Mucosa of descending colon (tissue), 3 donors: ENCODE results near the gene PLSCR3. TPM values are rescaled to one million over a fixed set of nuclear protein-coding genes. Genes with fewer than 3 reads are reported as not detected.

Experiments
- ATAC-seq: fragments of 200-7000 bp; cut with Tn5 transposase; one replicate; pipeline ENCODE4 v1.9.1; 2020; ENCODE audit warnings: mild to moderate bottlenecking, moderate library complexity
- DNase-seq, 3 donors: peaks; one replicate each; pipeline ENCODE4 v3.0.0-alpha.2; 2020
- H3K36me3 ChIP-seq: fragments of 200-600 bp; one replicate; pipeline ENCODE4 v1.8.0; 2021; ENCODE audit warnings: low read depth, mild to moderate bottlenecking
- H3K4me1 ChIP-seq: fragments of 200-600 bp; one replicate; pipeline ENCODE4 v1.8.0; 2021; ENCODE audit warnings: low read depth, mild to moderate bottlenecking
- H3K4me3 ChIP-seq: fragments of 200-600 bp; one replicate; pipeline ENCODE4 v1.8.0; 2021; ENCODE audit warnings: mild to moderate bottlenecking
- H3K9me3 ChIP-seq: fragments of 200-600 bp; one replicate; pipeline ENCODE4 v1.8.0; 2021; ENCODE audit warnings: mild to moderate bottlenecking
- intact Hi-C, 2 donors: fragments of 100-400 bp; cut with DNase I in 1 of 2; cut with micrococcal nuclease in 1 of 2; formaldehyde crosslinking; loops; one replicate each; pipeline versions ENCODE4 v1.11.0 to v1.11.1; 2022; cut with DNase I, micrococcal nuclease
- total RNA-seq, 3 donors: library from RNA; stranded (reverse); fragmentation: NEBNext Ultra II Directional in 2 of 3; extraction: Animal tissue kit (Norgen Biotek cat#: 25700) in 2 of 3; gene quantifications; one replicate each; pipeline versions ENCODE4 v1.2.1 to v1.2.4, GENCODE V29; 2021 to 2023
- TF ChIP-seq, protein P1 (sequence below): fragments of 200-600 bp; IDR thresholded peaks from one replicate; pipeline ENCODE4 v1.8.0; 2022; ENCODE audit warnings: antibody characterized with exemption, mild to moderate bottlenecking
- donor health status: DM: no; HTN: no; CAD: no; lungs with moderate emphysema.
- donor health status: DM: no; HTN: no; CAD: no.
- donor health status: DM: no; HTN: yes; CAD: no.

Gene PLSCR3
- total RNA-seq, 3 donors from 2014 or later = 5.5 to 21.6 (median 16.4) TPM

DNA sequence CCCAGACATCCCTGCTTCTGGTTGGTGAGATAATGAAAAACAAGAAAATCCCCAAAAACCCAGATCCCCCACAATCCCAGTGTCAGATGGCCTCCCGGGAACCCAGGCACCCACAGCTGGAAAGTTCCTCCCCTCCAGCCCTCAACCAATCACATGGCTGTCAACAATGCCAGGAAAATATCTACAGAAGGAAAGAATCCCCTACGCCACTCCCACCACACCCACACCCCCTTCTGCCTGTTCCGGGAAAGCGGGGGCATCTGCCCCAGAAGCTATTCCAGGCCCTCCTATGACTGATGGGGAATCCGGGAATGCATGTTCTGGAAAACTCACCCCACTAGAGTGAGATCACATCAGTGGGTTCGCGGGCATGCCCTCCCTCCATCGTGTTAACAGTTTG is 37.6 kb downstream of the PLSCR3 start:
- Histone ChIP-seq H3K36me3 (no peaks in the 10 kb centered on the region), H3K4me1 (peaks cover 19% of the 10 kb centered on the region), H3K9me3 (no peaks in the 10 kb centered on the region), H3K4me3 (no peak overlapping the region)
- TF ChIP-seq, protein P1, sequence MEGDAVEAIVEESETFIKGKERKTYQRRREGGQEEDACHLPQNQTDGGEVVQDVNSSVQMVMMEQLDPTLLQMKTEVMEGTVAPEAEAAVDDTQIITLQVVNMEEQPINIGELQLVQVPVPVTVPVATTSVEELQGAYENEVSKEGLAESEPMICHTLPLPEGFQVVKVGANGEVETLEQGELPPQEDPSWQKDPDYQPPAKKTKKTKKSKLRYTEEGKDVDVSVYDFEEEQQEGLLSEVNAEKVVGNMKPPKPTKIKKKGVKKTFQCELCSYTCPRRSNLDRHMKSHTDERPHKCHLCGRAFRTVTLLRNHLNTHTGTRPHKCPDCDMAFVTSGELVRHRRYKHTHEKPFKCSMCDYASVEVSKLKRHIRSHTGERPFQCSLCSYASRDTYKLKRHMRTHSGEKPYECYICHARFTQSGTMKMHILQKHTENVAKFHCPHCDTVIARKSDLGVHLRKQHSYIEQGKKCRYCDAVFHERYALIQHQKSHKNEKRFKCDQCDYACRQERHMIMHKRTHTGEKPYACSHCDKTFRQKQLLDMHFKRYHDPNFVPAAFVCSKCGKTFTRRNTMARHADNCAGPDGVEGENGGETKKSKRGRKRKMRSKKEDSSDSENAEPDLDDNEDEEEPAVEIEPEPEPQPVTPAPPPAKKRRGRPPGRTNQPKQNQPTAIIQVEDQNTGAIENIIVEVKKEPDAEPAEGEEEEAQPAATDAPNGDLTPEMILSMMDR = no peak
- peak in 2 of 3 donors; percentile 12 to 61 for DNase-seq
- intact Hi-C loops = no loop called here
- no peak for ATAC-seq

DNA sequence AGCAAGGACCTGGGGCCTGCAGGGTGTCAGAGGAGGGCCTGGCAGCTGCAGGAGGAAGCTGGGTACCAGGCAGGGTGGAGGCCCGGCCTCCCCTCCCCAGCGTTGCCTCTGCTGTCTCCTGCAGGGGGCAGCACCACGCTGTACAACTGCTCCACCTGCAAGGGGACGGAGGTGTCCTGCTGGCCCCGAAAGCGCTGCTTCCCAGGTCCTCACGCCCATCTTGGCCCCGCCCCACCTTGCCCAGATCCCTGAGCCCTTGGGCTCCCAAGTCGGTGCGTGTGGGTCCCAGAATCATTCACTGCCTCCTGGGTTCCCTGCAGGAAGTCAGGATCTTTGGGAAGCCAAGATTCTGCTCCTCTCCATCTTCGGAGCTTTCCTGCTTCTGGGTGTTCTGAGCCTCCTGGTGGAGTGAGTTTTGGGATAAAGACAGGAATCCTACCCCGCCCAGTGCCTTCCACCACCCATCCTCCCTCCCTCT is 38.2 kb downstream of the PLSCR3 start:
- intact Hi-C loops = no loop called here
- peaks cover 19% of the 10 kb centered on the region for H3K4me1 ChIP-seq
- ATAC-seq (peak; percentile 62), DNase-seq (peak; percentile 90 to 94 (median 90))
- TF ChIP-seq, protein P1 = peak; percentile 72
- peaks cover 2% of the 10 kb centered on the region for H3K36me3 ChIP-seq
- no peak overlapping the region for H3K4me3 ChIP-seq
- H3K9me3 ChIP-seq = no peaks in the 10 kb centered on the region

DNA sequence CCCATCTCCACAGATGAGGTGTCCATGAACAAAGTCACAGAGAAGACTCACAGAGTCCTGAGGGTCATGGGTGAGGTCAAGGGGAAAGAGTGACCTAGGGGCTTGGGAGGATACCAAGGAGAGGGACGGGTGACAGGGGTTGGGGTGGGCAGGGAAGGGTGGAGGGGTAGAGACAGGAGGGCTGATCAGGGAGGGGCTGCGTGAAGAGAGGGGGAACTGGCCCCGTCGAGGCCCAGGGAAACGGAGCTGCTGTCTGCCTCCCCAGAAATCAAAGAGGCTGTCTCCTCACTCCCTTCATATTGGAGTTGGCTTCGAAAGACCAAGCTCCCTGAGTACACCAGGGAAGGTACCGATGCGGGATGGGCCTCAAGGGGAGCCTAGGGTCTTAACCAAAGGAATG is 38.8 kb downstream of the PLSCR3 start:
- no peaks in the 10 kb centered on the region for H3K9me3 ChIP-seq
- H3K4me3 ChIP-seq = no peak overlapping the region
- DNase-seq = no peak
- intact Hi-C loops = no loop called here
- peaks cover 2% of the 10 kb centered on the region for H3K36me3 ChIP-seq
- H3K4me1 ChIP-seq = peaks cover 19% of the 10 kb centered on the region
- TF ChIP-seq, protein P1 = no peak
- no peak for ATAC-seq

DNA sequence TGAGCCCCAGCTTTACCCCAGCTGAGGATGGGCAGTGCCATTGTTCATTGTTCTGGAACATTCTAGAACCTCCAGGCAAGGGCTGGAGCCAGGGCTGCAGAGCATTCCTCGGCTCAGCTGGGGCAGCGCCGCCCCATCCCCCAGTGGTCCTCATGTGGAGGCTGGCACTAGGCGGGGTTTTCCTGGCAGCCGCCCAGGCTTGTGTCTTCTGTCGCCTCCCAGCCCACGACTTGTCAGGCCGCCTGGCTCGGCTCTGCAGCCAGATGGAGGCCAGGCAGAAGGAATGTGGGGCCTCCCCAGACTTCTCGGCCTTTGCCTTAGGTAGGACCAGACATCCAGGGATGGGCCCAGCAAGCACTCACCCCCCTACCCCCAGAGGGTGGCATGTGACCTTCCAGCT is 39.3 kb downstream of the PLSCR3 start, which contains the start of gene TMEM95:
Gene TMEM95, plus strand, starts transcription at position 104 of the 400 bp plus-strand sequence. Its CDS starts 49 bp downstream, at position 153.
- Histone ChIP-seq H3K4me1 (peaks cover 23% of the 10 kb centered on the region), H3K4me3 (no peak within 1 kb of the TSS), H3K36me3 (peaks cover 2% of the 10 kb centered on the region), H3K9me3 (no peaks in the 10 kb centered on the region)
- intact Hi-C loops = no loop called here
- ATAC-seq (no peak), DNase-seq (peak in 2 of 3 donors; percentile 41 to 62)
- TF ChIP-seq, protein P1 = no peak

DNA sequence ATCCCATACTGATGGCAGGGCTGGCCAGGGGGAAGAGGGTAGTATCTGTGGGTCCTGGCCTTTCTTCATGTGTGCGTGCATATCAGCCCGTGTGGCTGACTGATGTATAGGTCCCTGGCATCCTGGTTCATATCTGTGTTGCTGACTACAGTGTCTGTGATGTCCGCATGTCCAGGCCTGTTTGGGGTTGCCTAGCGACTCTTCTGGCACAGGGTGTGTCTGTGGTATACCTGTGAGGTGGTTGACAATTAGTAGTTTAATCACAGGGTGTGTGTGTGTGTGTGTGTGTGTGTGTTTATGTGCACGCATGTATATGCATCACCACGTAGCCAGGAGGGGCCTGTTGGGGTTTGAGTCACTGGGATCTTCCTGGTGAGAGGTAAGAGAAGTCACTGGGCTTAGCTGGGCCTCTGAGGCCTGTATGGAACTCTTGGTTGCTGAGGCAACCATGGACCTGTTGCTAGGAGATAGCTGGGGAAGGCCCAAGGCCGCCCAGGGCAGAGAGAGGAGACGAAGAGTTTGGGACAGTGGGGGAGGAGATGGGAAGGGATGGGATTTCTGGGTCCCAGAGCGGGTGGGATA is 40.0 kb downstream of the PLSCR3 start:
- Histone ChIP-seq H3K4me1 (peaks cover 27% of the 10 kb centered on the region), H3K4me3 (no peak overlapping the region), H3K36me3 (peaks cover 2% of the 10 kb centered on the region), H3K9me3 (no peaks in the 10 kb centered on the region)
- TF ChIP-seq, protein P1 = no peak
- intact Hi-C loops = no loop called here
- ATAC-seq (peak; percentile 1), DNase-seq (peak in 1 of 3 donors; percentile 21)
